Medulla oblongata (tissue), 1 donor: ENCODE data around the gene SQOR.
"Not testable (repeated sequence)": the region's sequence is repeated elsewhere in the genome, so short reads cannot be mapped to it uniquely, and the experiment has no call there.

Source experiments
- DNase-seq: peaks from one replicate; pipeline ENCODE4 v3.0.0-alpha.2; 2015; ENCODE audit errors: extremely low spot score

SQOR gene

DNA sequence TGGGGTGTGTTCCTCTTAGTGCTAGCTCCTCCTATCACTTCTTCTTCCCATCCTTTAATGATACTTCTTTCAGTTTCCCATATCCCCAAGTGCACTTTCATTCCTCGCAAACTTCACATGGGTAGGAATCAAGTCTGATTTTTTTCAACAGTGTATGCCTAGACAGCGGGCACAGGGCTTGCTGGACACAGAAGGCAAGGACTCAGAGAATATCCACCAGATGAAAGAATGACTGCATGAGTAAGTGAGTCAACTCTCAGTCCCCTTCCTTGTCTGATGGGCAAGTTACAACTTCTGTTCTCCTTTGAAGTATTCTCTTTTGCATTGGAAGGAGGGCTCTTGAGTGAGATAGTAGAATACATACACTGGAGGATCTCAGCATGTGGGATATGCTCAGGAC is 3.1 kb upstream of the SQOR start:
- no peak for DNase-seq

- DNase-seq = peak; percentile 50
These were observed 386 bp downstream of the SQOR start for GRCh38 chr15:45635191-45635638.

DNA sequence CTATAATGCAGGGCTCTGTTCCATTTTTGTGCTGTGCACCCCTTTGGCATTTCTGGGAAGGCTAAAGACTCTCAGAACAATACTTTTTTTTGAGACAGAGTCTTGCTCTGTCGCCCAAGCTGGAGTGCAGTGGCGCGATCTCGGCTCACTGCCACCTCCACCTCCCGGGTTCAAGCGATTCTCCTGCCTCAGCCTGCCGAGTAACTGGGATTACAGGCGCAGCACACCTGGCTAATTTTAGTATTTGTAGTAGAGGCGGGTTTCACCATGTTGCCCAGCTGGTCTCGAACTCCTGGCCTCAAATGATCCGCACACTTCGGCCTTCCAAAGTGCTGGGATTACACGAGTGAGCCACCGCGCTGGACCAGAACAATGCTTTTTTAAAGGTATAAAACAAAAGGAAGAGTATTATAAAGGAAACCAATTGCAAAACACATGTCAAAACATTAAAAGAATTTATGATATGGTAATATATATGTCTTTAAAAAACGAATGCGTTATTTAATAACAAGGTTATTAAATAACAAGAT is 999 bp downstream of the SQOR start:
- DNase-seq = no peak

- no peak for DNase-seq
These were observed 2.3 kb downstream of the SQOR start for GRCh38 chr15:45637141-45637540.

DNA sequence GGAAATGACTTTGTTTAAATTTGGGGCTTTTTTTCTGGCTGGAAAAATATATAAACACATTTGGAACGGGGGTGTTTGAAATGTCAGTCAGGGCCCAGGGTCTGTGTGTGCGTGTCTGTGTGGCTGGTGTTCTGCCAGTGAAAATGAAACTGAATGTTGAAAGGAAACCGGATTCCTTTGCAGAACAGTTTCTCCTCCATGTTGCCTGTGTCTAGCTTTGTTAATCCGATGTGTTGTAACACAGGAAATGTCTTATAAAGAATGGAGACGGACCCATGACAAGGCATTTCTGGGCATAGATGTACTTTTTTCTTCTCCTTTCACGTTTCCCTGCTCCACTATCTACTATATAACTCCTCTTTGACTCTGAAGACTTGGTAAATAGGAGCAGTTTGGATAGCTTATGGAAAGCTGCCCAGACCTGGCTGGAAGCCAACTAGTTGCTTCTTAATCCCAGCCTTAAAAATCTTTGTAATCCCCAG is 2.8 kb downstream of the SQOR start:
- DNase-seq = peak; percentile 83

- DNase-seq = no peak
These were observed 5.8 kb downstream of the SQOR start for GRCh38 chr15:45640616-45641015.

DNA sequence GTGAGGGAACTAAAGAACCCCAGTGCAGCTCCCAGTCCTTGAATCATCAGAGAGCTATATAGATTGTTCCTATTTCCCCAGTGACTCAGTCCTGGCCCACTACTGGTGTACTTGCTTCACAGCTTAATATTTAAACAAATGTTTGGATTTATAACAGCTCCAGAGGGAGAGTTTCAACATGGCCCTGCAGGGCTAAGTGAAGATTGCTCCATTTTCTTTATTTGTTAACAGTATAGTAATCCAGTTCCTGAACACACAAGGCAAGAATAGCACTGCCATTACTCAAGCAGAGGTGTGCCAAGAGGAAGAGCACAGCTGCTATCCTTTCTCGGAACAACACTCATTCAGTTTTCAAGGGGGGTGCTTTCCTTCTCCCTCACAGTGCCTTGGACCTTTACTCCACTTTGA is 6.5 kb downstream of the SQOR start:
- no peak for DNase-seq

DNA sequence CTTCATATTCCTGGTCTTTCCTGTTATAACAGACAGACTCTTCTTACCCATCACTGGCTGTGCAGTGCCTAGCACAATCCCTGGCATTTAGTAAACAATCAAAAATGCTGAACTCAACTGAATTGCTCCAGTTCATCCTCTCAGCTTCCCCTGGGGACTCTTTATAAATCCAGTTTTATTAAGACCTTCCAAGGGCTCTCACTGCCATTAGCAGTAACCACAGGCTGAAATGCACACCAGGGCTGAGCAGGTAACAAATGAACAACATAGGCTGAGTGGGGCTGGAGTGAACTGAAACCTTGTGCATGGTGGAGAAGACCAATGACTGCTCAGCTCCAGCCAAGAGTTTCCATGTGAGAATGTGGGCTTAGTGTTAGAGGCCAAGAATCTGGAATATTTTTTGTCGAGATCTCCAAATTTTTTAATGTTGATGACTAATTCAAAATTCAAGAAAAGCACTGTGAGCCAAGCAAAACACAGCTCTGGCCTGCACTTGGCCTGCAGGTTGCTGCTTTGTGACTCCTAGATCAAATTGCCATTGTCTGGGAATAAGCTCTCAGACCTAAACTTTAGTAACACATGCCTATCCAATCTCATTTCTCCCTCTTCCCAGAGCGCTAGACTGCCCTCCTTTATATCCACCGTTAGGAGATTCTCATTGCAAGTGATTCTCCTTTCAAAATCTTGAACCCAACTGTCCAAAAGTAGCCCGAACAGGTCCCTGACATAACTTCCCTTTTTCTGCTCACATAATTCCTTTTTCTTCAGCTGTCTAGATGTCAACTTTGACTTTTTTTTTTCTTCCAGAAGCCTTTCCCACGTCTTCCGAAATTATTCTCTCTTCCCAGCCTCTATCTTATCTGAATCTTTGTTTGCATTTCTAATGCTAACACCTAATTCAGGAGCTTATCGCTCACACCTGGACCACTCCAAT is 7.4 kb downstream of the SQOR start:
- DNase-seq = no peak

GRCh38 chr15:45644437-45644836 is 9.6 kb downstream of the SQOR start:
- no peak for DNase-seq

GRCh38 chr15:45645026-45645980 is 10.5 kb downstream of the SQOR start:
- no peak for DNase-seq

DNA sequence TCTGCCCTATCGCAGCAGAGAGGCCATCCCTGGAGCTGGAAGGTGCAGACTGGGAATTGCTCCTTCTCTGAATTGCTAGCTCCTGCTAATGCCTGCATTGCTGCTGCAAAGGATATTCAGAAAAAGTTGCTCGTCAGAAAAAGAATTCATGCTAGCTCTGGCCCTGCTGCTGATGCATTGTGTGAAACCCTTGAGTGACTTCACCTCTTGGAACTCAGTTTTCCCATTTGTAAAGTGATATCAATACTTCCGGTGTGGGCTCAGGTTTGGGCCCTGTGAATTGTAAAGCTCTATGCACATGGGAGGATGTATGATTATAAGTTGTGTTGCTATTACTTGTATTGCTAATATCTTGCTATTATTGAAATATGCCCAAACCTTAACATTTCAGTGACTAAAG is 11.4 kb downstream of the SQOR start:
- no peak for DNase-seq

DNA sequence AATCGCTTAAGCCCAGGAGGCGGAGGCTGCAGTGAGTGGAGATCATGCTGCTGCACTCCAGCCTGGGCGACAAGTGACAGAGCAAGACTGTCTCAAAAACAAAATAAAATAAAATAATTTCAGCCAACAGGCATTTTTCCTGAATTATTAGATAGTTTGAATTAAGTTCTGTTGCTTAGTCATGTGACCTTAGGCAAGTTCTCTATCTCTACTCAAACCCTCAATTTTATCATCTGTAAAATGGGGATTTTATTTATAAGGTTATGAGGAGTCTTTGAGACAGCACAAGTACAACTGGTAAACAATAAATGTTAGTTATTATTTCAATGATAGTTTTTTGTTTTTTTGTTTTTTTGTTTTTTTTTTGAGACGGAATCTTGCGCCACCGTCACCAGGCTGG is 13.0 kb downstream of the SQOR start:
- no peak for DNase-seq

DNA sequence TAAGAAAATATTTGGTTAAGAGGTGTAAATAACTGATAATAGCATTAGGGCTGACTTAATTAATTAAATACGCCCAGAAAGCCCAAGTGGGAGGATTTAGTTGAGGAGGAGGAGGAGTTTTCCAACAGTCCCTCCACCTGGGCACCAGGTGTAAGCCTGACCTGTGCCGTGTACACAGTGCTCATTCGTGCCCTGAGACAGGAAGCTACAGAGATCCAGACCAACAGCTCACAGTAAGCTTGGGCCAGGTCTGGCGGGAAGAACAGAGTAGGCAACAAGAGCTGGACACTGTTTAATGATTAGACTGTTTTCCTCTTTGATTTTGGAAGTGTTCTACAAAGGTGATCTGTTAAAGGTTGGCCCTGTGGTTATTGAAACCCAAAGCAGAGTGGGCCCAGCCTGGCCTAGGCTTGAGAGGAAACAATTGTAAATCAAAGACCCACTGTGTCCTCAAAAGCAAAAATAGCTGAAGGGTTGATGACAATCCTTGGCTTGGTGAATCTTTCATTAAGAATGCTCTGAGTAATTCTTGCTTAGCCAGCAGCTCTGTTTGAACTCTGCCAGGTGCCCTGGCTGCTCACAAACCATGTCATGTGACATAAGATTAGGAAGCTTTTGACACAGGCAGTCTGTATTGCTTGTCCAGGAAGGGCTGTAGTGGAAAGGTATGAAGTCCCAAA is 13.8 kb downstream of the SQOR start:
- DNase-seq = no peak

GRCh38 chr15:45650007-45650406 is 15.2 kb downstream of the SQOR start:
- DNase-seq = not testable (repeated sequence)

DNA sequence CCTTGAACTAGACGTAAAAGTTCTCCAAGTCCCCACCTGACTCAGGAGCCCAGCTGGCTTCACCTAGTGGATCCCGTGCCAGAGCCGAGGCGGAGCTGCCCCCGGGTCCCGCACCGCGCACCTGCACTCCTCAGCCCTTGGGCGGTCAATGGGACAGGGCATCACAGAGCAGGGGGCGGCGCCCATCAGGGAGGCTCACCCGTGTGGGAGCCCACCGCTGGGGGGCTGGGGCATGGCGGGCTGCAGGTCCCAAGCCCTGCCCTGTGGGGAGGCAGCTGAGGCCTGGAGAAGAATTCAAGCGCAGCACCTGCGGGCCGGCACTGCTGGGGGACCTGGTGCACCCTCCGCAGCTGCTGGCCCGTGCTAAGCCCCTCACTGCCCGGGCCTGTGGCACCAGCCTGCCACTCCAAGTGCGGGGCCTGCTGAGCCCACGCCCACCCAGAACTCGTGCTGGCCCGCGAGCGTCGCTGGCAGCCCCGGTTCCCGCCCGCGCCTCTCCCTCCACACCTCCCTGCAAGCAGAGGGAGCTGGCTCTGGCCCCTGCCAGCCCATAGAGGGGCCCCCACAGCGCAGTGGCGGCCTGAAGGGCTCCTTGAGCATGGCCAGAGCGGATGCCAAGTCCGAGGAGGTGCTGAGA is 16.2 kb downstream of the SQOR start:
- DNase-seq = no peak

DNA sequence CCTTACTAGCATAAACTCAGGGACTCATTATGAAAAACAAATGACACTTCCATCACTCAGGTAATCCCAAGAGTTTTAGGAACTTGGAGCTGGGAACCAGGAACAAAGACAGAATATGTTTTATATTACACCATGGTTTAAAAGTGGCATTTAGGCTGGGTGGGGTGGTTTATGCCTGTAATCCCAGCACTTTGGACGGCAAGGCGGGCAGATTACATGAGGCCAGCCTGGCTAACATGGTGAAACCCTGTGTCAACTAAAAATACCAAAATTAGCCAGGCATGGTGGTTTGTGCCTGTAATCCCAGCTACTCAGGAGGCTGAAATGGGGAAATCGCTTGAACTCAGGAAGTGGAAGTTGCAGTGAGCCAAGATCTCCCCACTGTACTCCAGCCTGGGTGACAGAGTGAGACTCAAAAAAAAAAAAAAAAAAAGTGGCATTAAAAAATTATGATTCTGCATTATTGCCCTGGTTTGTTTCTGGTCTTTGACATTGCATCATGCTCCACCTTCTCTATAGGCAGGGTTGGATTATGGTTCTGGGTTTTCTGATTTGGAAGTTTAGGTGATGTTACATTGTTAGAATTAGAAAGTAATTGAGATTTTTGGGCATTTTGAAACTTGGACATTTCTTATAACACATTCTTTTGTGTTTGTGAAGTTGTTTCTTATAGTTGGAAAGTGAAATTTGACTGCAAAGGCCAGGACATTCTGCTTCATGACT is 19.0 kb downstream of the SQOR start:
- peak; percentile 25 for DNase-seq

GRCh38 chr15:45654749-45655148 is 19.9 kb downstream of the SQOR start:
- DNase-seq = no peak

GRCh38 chr15:45657254-45657653 is 22.4 kb downstream of the SQOR start:
- no peak for DNase-seq

- DNase-seq = no peak
These were observed 23.1 kb downstream of the SQOR start for GRCh38 chr15:45657764-45658545.
